ENCODE results near the gene CDH12. TPM values are rescaled to one million over a fixed set of nuclear protein-coding genes. Genes with fewer than 3 reads are reported as not detected.

The CDH12 gene
- total RNA-seq, 1 donor from 2014 or later, result 0.42 TPM

GRCh38 chr5:21831145-21831787, 1021.9 kb downstream of the CDH12 start:
- DNase-seq (ENCODE audit: low spot score), result no peak

- no peak for DNase-seq (ENCODE audit: low spot score)
These were observed 1026.3 kb downstream of the CDH12 start for GRCh38 chr5:21826884-21827283.

GRCh38 chr5:21823588-21823987, 1029.6 kb downstream of the CDH12 start:
- no peak for DNase-seq (ENCODE audit: low spot score)

GRCh38 chr5:21823076-21823574, 1030.0 kb downstream of the CDH12 start:
- DNase-seq (ENCODE audit: low spot score), result no peak

- DNase-seq (ENCODE audit: low spot score), result no peak
These were observed 1032.6 kb downstream of the CDH12 start for GRCh38 chr5:21820527-21820926.

GRCh38 chr5:21818370-21818720, 1034.8 kb downstream of the CDH12 start:
- DNase-seq (ENCODE audit: low spot score), result no peak

GRCh38 chr5:21817668-21818369, 1035.3 kb downstream of the CDH12 start:
- DNase-seq (ENCODE audit: low spot score), result no peak

GRCh38 chr5:21810737-21811316, 1042.3 kb downstream of the CDH12 start:
- no peak for DNase-seq (ENCODE audit: low spot score)

- DNase-seq (ENCODE audit: low spot score), result no peak
These were observed 1043.5 kb downstream of the CDH12 start for GRCh38 chr5:21809611-21810010.

- DNase-seq (ENCODE audit: low spot score), result no peak
These were observed 1045.2 kb downstream of the CDH12 start for GRCh38 chr5:21807953-21808352.

- DNase-seq (ENCODE audit: low spot score), result no peak
These were observed 1046.2 kb downstream of the CDH12 start for GRCh38 chr5:21806943-21807342.

GRCh38 chr5:21806271-21806670, 1046.9 kb downstream of the CDH12 start:
- DNase-seq (ENCODE audit: low spot score), result no peak

- no peak for DNase-seq (ENCODE audit: low spot score)
These were observed 1050.2 kb downstream of the CDH12 start for GRCh38 chr5:21802869-21803490.

- no peak for DNase-seq (ENCODE audit: low spot score)
These were observed 1051.0 kb downstream of the CDH12 start for GRCh38 chr5:21802100-21802499.

GRCh38 chr5:21792748-21793147, 1060.4 kb downstream of the CDH12 start:
- DNase-seq (ENCODE audit: low spot score), result no peak

- DNase-seq (ENCODE audit: low spot score), result no peak
These were observed 1061.8 kb downstream of the CDH12 start for GRCh38 chr5:21791304-21791703.

GRCh38 chr5:21784487-21784886, 1068.7 kb downstream of the CDH12 start:
- no peak for DNase-seq (ENCODE audit: low spot score)

GRCh38 chr5:21783074-21783679, 1070.0 kb downstream of the CDH12 start:
- DNase-seq (ENCODE audit: low spot score), result no peak

- no peak for DNase-seq (ENCODE audit: low spot score)
These were observed 1076.7 kb downstream of the CDH12 start for GRCh38 chr5:21776466-21776865.

GRCh38 chr5:21774801-21775200, 1078.3 kb downstream of the CDH12 start:
- no peak for DNase-seq (ENCODE audit: low spot score)

GRCh38 chr5:21774281-21774680, 1078.9 kb downstream of the CDH12 start:
- DNase-seq (ENCODE audit: low spot score), result no peak

GRCh38 chr5:21773456-21773855, 1079.7 kb downstream of the CDH12 start:
- DNase-seq (ENCODE audit: low spot score), result no peak
